Activated T-cell treated with anti-CD3 and anti-CD28 coated beads for 4 hours (primary cell): ENCODE results near the gene PLK2.

Experiments used
- DNase-seq: peaks from one replicate; pipeline ENCODE4 v3.0.0-alpha.2; 2020

Gene PLK2

GRCh38 chr5:58460002-58460731 lies at the start of gene PLK2:
PLK2 (minus strand) TSS chr5:58460086; CDS start chr5:58459959, 127 bp downstream.
- peak; percentile 95 for DNase-seq

- DNase-seq, result no peak
Measured at GRCh38 chr5:58507715-58508114, 47.8 kb upstream of the PLK2 start.

GRCh38 chr5:58505971-58506640 lies 46.2 kb upstream of the PLK2 start:
- DNase-seq, result no peak

- no peak for DNase-seq
Measured at GRCh38 chr5:58505502-58505901, 45.6 kb upstream of the PLK2 start.

GRCh38 chr5:58504766-58505165 lies 44.9 kb upstream of the PLK2 start:
- no peak for DNase-seq

GRCh38 chr5:58503390-58504046 lies 43.6 kb upstream of the PLK2 start:
- DNase-seq, result no peak

- DNase-seq, result no peak
Measured at GRCh38 chr5:58501778-58502417, 42.0 kb upstream of the PLK2 start.

- DNase-seq, result no peak
Measured at GRCh38 chr5:58499941-58500340, 40.1 kb upstream of the PLK2 start.

- DNase-seq, result no peak
Measured at GRCh38 chr5:58499231-58499630, 39.3 kb upstream of the PLK2 start.

- no peak for DNase-seq
Measured at GRCh38 chr5:58498340-58498942, 38.6 kb upstream of the PLK2 start.

- DNase-seq, result no peak
Measured at GRCh38 chr5:58497921-58498320, 38.0 kb upstream of the PLK2 start.

- no peak for DNase-seq
Measured at GRCh38 chr5:58497386-58497785, 37.5 kb upstream of the PLK2 start.

- DNase-seq, result no peak
Measured at GRCh38 chr5:58496488-58496887, 36.6 kb upstream of the PLK2 start.

- DNase-seq, result no peak
Measured at GRCh38 chr5:58493141-58493540, 33.3 kb upstream of the PLK2 start.

GRCh38 chr5:58491216-58491892 lies 31.5 kb upstream of the PLK2 start, which contains the start of gene GAPT:
GAPT (plus strand) TSS chr5:58491435; CDS start chr5:58494537, 3,102 bp downstream.
- no peak for DNase-seq

GRCh38 chr5:58490402-58491050 lies 30.6 kb upstream of the PLK2 start:
- DNase-seq, result no peak

GRCh38 chr5:58486290-58486689 lies 26.4 kb upstream of the PLK2 start:
- no peak for DNase-seq

- DNase-seq, result no peak
Measured at GRCh38 chr5:58484505-58484904, 24.6 kb upstream of the PLK2 start.

GRCh38 chr5:58482536-58482935 lies 22.6 kb upstream of the PLK2 start:
- no peak for DNase-seq

GRCh38 chr5:58481828-58482227 lies 21.9 kb upstream of the PLK2 start:
- no peak for DNase-seq

- no peak for DNase-seq
Measured at GRCh38 chr5:58481066-58481676, 21.3 kb upstream of the PLK2 start.
